ENCODE data around the gene MACROD1. TPM values are rescaled to one million over a fixed set of nuclear protein-coding genes. Genes with fewer than 3 reads are reported as not detected.

Gene MACROD1
- total RNA-seq, 1 experiment from 2014 or later = not detected

DNA sequence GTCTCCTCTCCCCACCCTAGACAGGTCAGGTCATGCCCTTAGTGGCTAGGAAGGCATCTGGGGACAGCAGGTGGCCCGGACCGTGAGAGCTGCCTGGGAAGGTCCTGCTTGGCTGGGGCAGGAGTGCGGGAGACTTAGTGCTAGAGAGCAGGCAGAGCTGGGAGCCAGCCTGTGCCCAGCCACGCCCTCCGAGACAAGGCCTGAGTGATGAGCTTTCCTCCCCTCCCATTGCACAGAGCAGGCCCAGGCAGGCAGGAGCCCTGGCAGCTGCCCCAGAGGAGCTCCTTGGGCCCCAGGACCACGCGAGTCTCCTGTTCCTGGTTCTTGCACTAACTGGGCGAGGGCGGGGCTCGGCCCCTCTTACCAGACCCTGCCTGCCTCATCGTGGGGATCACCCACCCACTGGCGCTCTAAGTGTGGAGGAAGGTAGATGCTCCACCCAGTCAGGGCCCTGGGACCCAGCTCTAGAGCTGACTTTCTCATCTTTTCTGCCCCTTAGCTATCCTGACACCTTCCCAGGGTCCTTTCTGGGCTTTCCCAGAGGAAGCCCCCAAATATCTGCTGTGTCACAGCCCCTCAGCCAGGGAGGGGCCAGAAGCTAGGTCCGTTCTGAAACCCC is 44.9 kb downstream of the MACROD1 start:
- H3K36me3 ChIP-seq (ENCODE audit: insufficient read depth, low read length) = no peaks in the 10 kb centered on the region
- H3K4me1 ChIP-seq (ENCODE audit: low read length) = peaks cover 3% of the 10 kb centered on the region; the same call in 1 of the 2 replicates
- no peak for DNase-seq
- H3K79me2 ChIP-seq (ENCODE audit: low read length) = no peaks in the 10 kb centered on the region
- no peak overlapping the region for H3K4me3 ChIP-seq (ENCODE audit: low read length)
- H3K9me2 ChIP-seq (replicated peaks; ENCODE audit: insufficient read depth, low read length) = no peaks in the 10 kb centered on the region
- H2AFZ ChIP-seq (ENCODE audit: low read length) = no peak overlapping the region
- H3K27me3 ChIP-seq (ENCODE audit: low read length) = no peaks in the 10 kb centered on the region
- H4K20me1 ChIP-seq (ENCODE audit: insufficient read depth, low read depth, low read length) = no peaks in the 10 kb centered on the region
- no peak overlapping the region for H3K4me2 ChIP-seq (ENCODE audit: low read depth, low read length, poor library complexity, severe bottlenecking)
- no peak overlapping the region for H3K27ac ChIP-seq (ENCODE audit: low read length)
- H3K9ac ChIP-seq (ENCODE audit: low read length) = no peak overlapping the region
- H3K9me3 ChIP-seq (ENCODE audit: low read length) = no peaks in the 10 kb centered on the region

- Histone ChIP-seq H3K9me2 (replicated peaks; ENCODE audit: insufficient read depth, low read length) (no peaks in the 10 kb centered on the region), H3K27ac (ENCODE audit: low read length) (no peak overlapping the region), H3K4me2 (ENCODE audit: low read depth, low read length, poor library complexity, severe bottlenecking) (no peak overlapping the region), H3K4me3 (ENCODE audit: low read length) (no peak overlapping the region), H4K20me1 (ENCODE audit: insufficient read depth, low read depth, low read length) (no peaks in the 10 kb centered on the region), H3K27me3 (ENCODE audit: low read length) (no peaks in the 10 kb centered on the region), H3K4me1 (ENCODE audit: low read length) (peaks cover 3% of the 10 kb centered on the region; the same call in 1 of the 2 replicates), H2AFZ (ENCODE audit: low read length) (no peak overlapping the region), H3K9me3 (ENCODE audit: low read length) (no peaks in the 10 kb centered on the region), H3K36me3 (ENCODE audit: insufficient read depth, low read length) (no peaks in the 10 kb centered on the region), H3K79me2 (ENCODE audit: low read length) (no peaks in the 10 kb centered on the region), H3K9ac (ENCODE audit: low read length) (no peak overlapping the region)
- DNase-seq = no peak
These were observed 46.2 kb downstream of the MACROD1 start for GRCh38 chr11:64119700-64120099.

DNA sequence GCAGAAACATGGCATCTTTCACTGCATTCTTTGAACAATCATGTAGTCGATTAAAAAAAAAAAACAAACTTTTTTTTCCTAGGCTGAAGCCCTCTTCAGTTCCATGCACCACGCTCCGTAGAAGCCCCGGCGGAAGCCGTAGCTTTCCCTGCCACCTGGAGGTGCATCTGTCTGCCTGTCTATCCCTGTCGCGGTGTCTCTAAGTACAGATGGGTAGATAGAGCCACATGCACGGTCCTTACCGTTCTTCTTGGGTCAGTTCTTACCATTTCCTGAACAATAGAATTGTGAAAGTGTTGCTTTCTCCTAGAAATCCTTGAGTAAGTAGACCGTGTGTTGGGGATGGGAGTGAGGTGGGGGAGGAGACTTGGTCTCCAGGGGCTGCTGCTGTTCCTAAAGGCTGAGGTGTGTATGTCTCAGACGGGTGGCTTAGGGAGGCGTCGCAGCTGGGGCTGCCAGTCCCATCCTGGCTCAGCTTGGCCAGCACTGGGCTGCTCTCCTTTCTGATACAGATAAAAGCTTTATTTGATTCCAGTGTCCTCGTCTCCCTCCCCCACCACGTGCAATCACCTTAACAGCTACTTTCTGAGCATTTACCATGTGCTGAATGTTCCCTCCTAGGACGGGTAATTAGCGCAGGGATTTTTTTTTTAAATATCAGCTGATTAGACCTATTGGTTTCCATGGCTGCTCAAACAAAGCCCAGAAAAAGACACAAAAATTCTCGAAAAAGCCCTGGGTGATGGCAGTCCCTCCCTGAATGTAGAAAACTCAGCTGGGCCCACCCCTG is 46.8 kb downstream of the MACROD1 start:
- H3K9me3 ChIP-seq (ENCODE audit: low read length) = no peaks in the 10 kb centered on the region
- H3K4me3 ChIP-seq (ENCODE audit: low read length) = no peak overlapping the region
- H3K4me1 ChIP-seq (ENCODE audit: low read length) = peaks cover 3% of the 10 kb centered on the region; the same call in 1 of the 2 replicates
- H3K27ac ChIP-seq (ENCODE audit: low read length) = no peak overlapping the region
- DNase-seq = no peak
- no peaks in the 10 kb centered on the region for H4K20me1 ChIP-seq (ENCODE audit: insufficient read depth, low read depth, low read length)
- H3K27me3 ChIP-seq (ENCODE audit: low read length) = no peaks in the 10 kb centered on the region
- H3K9me2 ChIP-seq (replicated peaks; ENCODE audit: insufficient read depth, low read length) = no peaks in the 10 kb centered on the region
- H3K9ac ChIP-seq (ENCODE audit: low read length) = no peak overlapping the region
- no peaks in the 10 kb centered on the region for H3K36me3 ChIP-seq (ENCODE audit: insufficient read depth, low read length)
- no peak overlapping the region for H2AFZ ChIP-seq (ENCODE audit: low read length)
- H3K4me2 ChIP-seq (ENCODE audit: low read depth, low read length, poor library complexity, severe bottlenecking) = no peak overlapping the region
- H3K79me2 ChIP-seq (ENCODE audit: low read length) = no peaks in the 10 kb centered on the region

DNA sequence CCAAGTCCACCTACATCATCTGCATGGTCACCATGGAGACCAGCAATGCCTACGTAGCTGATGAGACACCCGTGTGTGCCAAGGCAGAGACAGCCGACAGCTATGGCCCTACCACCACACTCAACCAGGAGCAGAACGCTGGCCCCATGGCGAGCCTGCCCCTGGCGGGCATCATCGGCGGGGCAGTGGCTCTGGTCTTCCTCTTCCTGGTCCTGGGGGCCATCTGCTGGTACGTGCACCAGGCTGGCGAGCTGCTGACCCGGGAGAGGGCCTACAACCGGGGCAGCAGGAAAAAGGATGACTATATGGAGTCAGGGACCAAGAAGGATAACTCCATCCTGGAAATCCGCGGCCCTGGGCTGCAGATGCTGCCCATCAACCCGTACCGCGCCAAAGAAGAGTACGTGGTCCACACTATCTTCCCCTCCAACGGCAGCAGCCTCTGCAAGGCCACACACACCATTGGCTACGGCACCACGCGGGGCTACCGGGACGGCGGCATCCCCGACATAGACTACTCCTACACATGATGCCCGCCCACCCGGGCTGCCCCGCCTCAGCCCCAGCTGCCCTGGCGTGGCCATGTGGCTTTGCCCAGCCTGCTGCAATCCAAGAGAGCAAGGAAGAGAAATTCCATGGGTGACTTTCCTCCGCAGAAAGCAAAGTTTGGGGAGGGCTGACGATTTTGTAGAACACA is 48.0 kb downstream of the MACROD1 start:
- no peaks in the 10 kb centered on the region for H3K9me3 ChIP-seq (ENCODE audit: low read length)
- H3K4me3 ChIP-seq (ENCODE audit: low read length) = no peak overlapping the region
- no peak for DNase-seq
- no peak overlapping the region for H2AFZ ChIP-seq (ENCODE audit: low read length)
- H3K27me3 ChIP-seq (ENCODE audit: low read length) = no peaks in the 10 kb centered on the region
- H3K4me2 ChIP-seq (ENCODE audit: low read depth, low read length, poor library complexity, severe bottlenecking) = no peak overlapping the region
- H3K9ac ChIP-seq (ENCODE audit: low read length) = no peak overlapping the region
- H3K9me2 ChIP-seq (replicated peaks; ENCODE audit: insufficient read depth, low read length) = no peaks in the 10 kb centered on the region
- H4K20me1 ChIP-seq (ENCODE audit: insufficient read depth, low read depth, low read length) = no peaks in the 10 kb centered on the region
- H3K4me1 ChIP-seq (ENCODE audit: low read length) = peaks cover 2% of the 10 kb centered on the region; the same call in 1 of the 2 replicates
- H3K36me3 ChIP-seq (ENCODE audit: insufficient read depth, low read length) = no peaks in the 10 kb centered on the region
- no peak overlapping the region for H3K27ac ChIP-seq (ENCODE audit: low read length)
- no peaks in the 10 kb centered on the region for H3K79me2 ChIP-seq (ENCODE audit: low read length)

DNA sequence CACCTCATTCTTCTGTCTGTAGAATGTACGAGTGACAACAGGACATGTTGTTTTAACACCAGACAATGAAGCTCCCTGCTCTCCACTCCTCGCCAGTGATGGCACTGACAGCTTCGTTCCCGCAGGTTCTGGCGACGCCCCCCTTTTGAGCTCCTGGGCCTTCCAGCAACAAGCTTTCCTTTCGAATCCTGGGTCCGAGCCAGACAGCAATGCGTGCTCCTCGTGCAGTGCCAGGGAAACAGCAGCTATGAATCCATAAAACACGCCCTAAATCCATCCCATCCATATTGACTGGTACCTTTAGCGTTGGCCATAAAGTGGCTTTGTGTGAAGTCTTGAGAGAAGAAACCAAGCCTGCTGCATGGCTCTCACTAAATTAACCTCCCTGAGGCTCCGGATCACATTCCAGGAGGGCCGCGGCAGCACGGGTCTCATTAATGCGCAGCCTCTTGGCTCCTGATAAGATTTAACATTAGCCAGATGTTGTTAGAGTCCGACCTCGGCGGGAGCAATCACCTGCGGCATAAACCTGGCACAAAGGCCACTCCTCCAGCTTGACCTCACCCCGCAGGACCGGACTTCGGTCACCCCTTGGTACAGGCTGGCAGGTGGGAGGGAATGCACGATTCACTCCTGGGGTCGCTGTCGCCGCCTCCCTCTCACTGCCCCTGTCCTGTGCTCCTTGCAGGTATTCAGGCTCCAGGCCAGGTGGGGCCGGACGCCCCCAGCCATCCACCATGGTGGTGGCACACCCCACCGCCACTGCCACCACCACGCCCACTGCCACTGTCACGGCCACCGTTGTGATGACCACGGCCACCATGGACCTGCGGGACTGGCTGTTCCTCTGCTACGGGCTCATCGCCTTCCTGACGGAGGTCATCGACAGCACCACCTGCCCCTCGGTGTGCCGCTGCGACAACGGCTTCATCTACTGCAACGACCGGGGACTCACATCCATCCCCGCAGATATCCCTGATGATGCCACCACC is 50.1 kb downstream of the MACROD1 start:
- no peak overlapping the region for H3K4me2 ChIP-seq (ENCODE audit: low read depth, low read length, poor library complexity, severe bottlenecking)
- H3K9me3 ChIP-seq (ENCODE audit: low read length) = no peaks in the 10 kb centered on the region
- H3K27me3 ChIP-seq (ENCODE audit: low read length) = no peaks in the 10 kb centered on the region
- H3K9me2 ChIP-seq (replicated peaks; ENCODE audit: insufficient read depth, low read length) = no peaks in the 10 kb centered on the region
- H3K4me3 ChIP-seq (ENCODE audit: low read length) = no peak overlapping the region
- H3K79me2 ChIP-seq (ENCODE audit: low read length) = no peaks in the 10 kb centered on the region
- H2AFZ ChIP-seq (ENCODE audit: low read length) = no peak overlapping the region
- H4K20me1 ChIP-seq (ENCODE audit: insufficient read depth, low read depth, low read length) = no peaks in the 10 kb centered on the region
- no peaks in the 10 kb centered on the region for H3K36me3 ChIP-seq (ENCODE audit: insufficient read depth, low read length)
- DNase-seq = no peak
- H3K27ac ChIP-seq (ENCODE audit: low read length) = no peak overlapping the region
- no peak overlapping the region for H3K9ac ChIP-seq (ENCODE audit: low read length)
- no peaks in the 10 kb centered on the region for H3K4me1 ChIP-seq (ENCODE audit: low read length)

- no peaks in the 10 kb centered on the region for H3K9me3 ChIP-seq (ENCODE audit: low read length)
These were observed 51.7 kb downstream of the MACROD1 start for GRCh38 chr11:64114231-64114630.

GRCh38 chr11:64113462-64113780 is 52.5 kb downstream of the MACROD1 start:
- no peaks in the 10 kb centered on the region for H3K36me3 ChIP-seq (ENCODE audit: insufficient read depth, low read length)
- H3K9ac ChIP-seq (ENCODE audit: low read length) = no peak overlapping the region
- H3K4me1 ChIP-seq (ENCODE audit: low read length) = no peaks in the 10 kb centered on the region
- no peak overlapping the region for H2AFZ ChIP-seq (ENCODE audit: low read length)
- H3K4me3 ChIP-seq (ENCODE audit: low read length) = no peak overlapping the region
- no peak for DNase-seq
- H4K20me1 ChIP-seq (ENCODE audit: insufficient read depth, low read depth, low read length) = no peaks in the 10 kb centered on the region
- H3K4me2 ChIP-seq (ENCODE audit: low read depth, low read length, poor library complexity, severe bottlenecking) = no peak overlapping the region
- no peaks in the 10 kb centered on the region for H3K27me3 ChIP-seq (ENCODE audit: low read length)
- no peak overlapping the region for H3K27ac ChIP-seq (ENCODE audit: low read length)
- H3K79me2 ChIP-seq (ENCODE audit: low read length) = no peaks in the 10 kb centered on the region
- H3K9me3 ChIP-seq (ENCODE audit: low read length) = no peaks in the 10 kb centered on the region
- no peaks in the 10 kb centered on the region for H3K9me2 ChIP-seq (replicated peaks; ENCODE audit: insufficient read depth, low read length)

More at GRCh38 chr11:64114231-64114630, 51.7 kb downstream of the MACROD1 start:
- Histone ChIP-seq H2AFZ (ENCODE audit: low read length) (no peak overlapping the region), H3K36me3 (ENCODE audit: insufficient read depth, low read length) (no peaks in the 10 kb centered on the region), H3K79me2 (ENCODE audit: low read length) (no peaks in the 10 kb centered on the region), H4K20me1 (ENCODE audit: insufficient read depth, low read depth, low read length) (no peaks in the 10 kb centered on the region), H3K27ac (ENCODE audit: low read length) (no peak overlapping the region), H3K9ac (ENCODE audit: low read length) (no peak overlapping the region), H3K27me3 (ENCODE audit: low read length) (no peaks in the 10 kb centered on the region), H3K9me2 (replicated peaks; ENCODE audit: insufficient read depth, low read length) (no peaks in the 10 kb centered on the region), H3K4me2 (ENCODE audit: low read depth, low read length, poor library complexity, severe bottlenecking) (no peak overlapping the region), H3K4me1 (ENCODE audit: low read length) (no peaks in the 10 kb centered on the region), H3K4me3 (ENCODE audit: low read length) (no peak overlapping the region)
- DNase-seq = no peak

All from Karpas-422 (cell line).